SK-N-SH (cell line): ENCODE data around the gene FAM216A. TPM values are rescaled to one million over a fixed set of nuclear protein-coding genes. Genes with fewer than 3 reads are reported as not detected.
"Not testable (repeated sequence)": the region's sequence is repeated elsewhere in the genome, so short reads cannot be mapped to it uniquely, and the experiment has no call there.

ENCODE experiments used
- CTCF ChIA-PET: fragments of 300-600, 350-600 bp; formaldehyde crosslinking; extraction: SDS; loops from one replicate; lab custom pipeline; 2021; lab: Yijun Ruan, JAX
- POLR2A ChIA-PET: fragments of 350-600 bp; sonication (Branson Sonifier 250); formaldehyde crosslinking; extraction: SDS; loops from one replicate; lab custom pipeline; 2020; ENCODE audit warnings: antibody characterized with exemption, inconsistent platforms; lab: Yijun Ruan, JAX
- DNase-seq: peaks from one replicate; pipeline ENCODE4 v3.0.0; 2012
- H2AFZ ChIP-seq: fragments of 200-600 bp; sonication (generic); 2 replicates; pipeline ENCODE4 v1.8.1; 2016; ENCODE audit warnings: antibody characterized with exemption, mild to moderate bottlenecking, low read depth
- H3F3A ChIP-seq: fragments of 200-600 bp; sonication (generic); replicated peaks from 2 replicates; pipeline ENCODE3; 2016; ENCODE audit warnings: antibody characterized with exemption, mild to moderate bottlenecking; ENCODE audit not compliant: insufficient read depth
- H3K27ac ChIP-seq, 2 experiments: fragments of 200-500 bp in 1 of 2; fragments of 200-600 bp in 1 of 2; sonication (Bioruptor generic) in 1 of 2; sonication (generic), shearing (Covaris generic) in 1 of 2; 2 replicates each; pipeline versions ENCODE4 v1.5.1 to v1.6.1; 2014 to 2016; ENCODE audit warnings: low read depth in 2 of 2, inconsistent platforms in 1 of 2, low read length in 1 of 2, mild to moderate bottlenecking in 1 of 2, mixed read lengths in 1 of 2
- H3K27me3 ChIP-seq: fragments of 200-600 bp; sonication (generic), shearing (Covaris generic); 2 replicates; pipeline ENCODE4 v1.6.1; 2016; ENCODE audit warnings: mixed run types; ENCODE audit not compliant: insufficient read depth
- H3K36me3 ChIP-seq, 2 experiments: fragments of 200-500 bp in 1 of 2; fragments of 200-600 bp in 1 of 2; sonication (Bioruptor generic) in 1 of 2; sonication (generic) in 1 of 2; replicated peaks in 1 of 2; 2 replicates each; pipeline versions ENCODE3 to v1.5.1; 2014 to 2016; ENCODE audit warnings: low read length in 1 of 2, mild to moderate bottlenecking in 1 of 2; ENCODE audit not compliant: insufficient read depth in 2 of 2, control insufficient read depth in 1 of 2
- H3K4me1 ChIP-seq, 2 experiments: fragments of 200-500 bp in 1 of 2; fragments of 200-600 bp in 1 of 2; sonication (Bioruptor generic) in 1 of 2; sonication (generic), shearing (Covaris generic) in 1 of 2; 2 replicates each; pipeline versions ENCODE4 v1.5.1 to v1.6.1; 2014 to 2016; ENCODE audit warnings: low read depth in 1 of 2, low read length in 1 of 2, mixed run types in 1 of 2; ENCODE audit not compliant: insufficient read depth in 2 of 2, control insufficient read depth in 1 of 2
- H3K4me2 ChIP-seq: fragments of 200-600 bp; sonication (generic), shearing (Covaris generic); 2 replicates; pipeline ENCODE4 v1.6.1; 2017; ENCODE audit warnings: mixed run types
- H3K4me3 ChIP-seq, 2 experiments: fragments of 200-500 bp in 1 of 2; fragments of 200-600 bp in 1 of 2; sonication (Bioruptor generic) in 1 of 2; sonication (generic), shearing (Covaris generic) in 1 of 2; 2 replicates each; pipeline versions ENCODE4 v1.5.1 to v1.8.1; 2014 to 2016; ENCODE audit warnings: low read depth in 2 of 2, inconsistent platforms in 1 of 2, low read length in 1 of 2, mild to moderate bottlenecking in 1 of 2, mixed read lengths in 1 of 2, moderate library complexity in 1 of 2
- H3K79me2 ChIP-seq: fragments of 200-600 bp; sonication (generic); 2 replicates; pipeline ENCODE4 v1.8.1; 2017; ENCODE audit warnings: mild to moderate bottlenecking; ENCODE audit not compliant: insufficient read depth
- H3K9ac ChIP-seq: fragments of 200-600 bp; sonication (generic); 2 replicates; pipeline ENCODE4 v1.6.1; 2017; ENCODE audit warnings: mixed run types
- H3K9me2 ChIP-seq: fragments of 200-600 bp; sonication (generic); 2 replicates; pipeline ENCODE4 v1.6.1; 2017; ENCODE audit warnings: mixed run types
- H3K9me3 ChIP-seq: fragments of 200-600 bp; sonication (generic); 2 replicates; pipeline ENCODE4 v1.6.1; 2017; ENCODE audit warnings: mixed run types, mild to moderate bottlenecking, moderate library complexity
- H4K20me1 ChIP-seq: fragments of 200-600 bp; sonication (generic); 2 replicates; pipeline ENCODE4 v1.6.1; 2017; ENCODE audit warnings: mild to moderate bottlenecking, mixed run types; ENCODE audit not compliant: insufficient read depth
- ELF1 ChIP-seq: IDR thresholded peaks from 2 replicates; pipeline ENCODE4 v1.4.0; 2012
- EP300 ChIP-seq, 2 experiments: IDR thresholded peaks; 2 replicates each; pipeline versions ENCODE4 v1.4.0 to v1.6.1; 2012; ENCODE audit warnings: borderline replicate concordance in 1 of 2, low read depth in 1 of 2, low read length in 1 of 2
- FOSL2 ChIP-seq: IDR thresholded peaks from 2 replicates; pipeline ENCODE4 v1.4.0; 2012; ENCODE audit warnings: low read depth, mild to moderate bottlenecking, moderate library complexity, borderline replicate concordance
- FOXJ3 ChIP-seq: sonication (generic); formaldehyde crosslinking; IDR thresholded peaks from 2 replicates; pipeline ENCODE4 v1.5.1; 2020; ENCODE audit warnings: mild to moderate bottlenecking, missing genetic modification reagents
- FOXM1 ChIP-seq: IDR thresholded peaks from 2 replicates; pipeline ENCODE4 v1.4.0; 2012; ENCODE audit warnings: low read depth, mild to moderate bottlenecking
- GABPA ChIP-seq: IDR thresholded peaks from 2 replicates; pipeline ENCODE4 v1.4.0; 2012; ENCODE audit warnings: low read depth, mild to moderate bottlenecking
- IRF3 ChIP-seq: fragments of 150-350 bp; IDR thresholded peaks from 2 replicates; pipeline ENCODE4 v1.6.1; 2016; ENCODE audit warnings: mild to moderate bottlenecking, low read depth, low read length
- MAX ChIP-seq: IDR thresholded peaks from 2 replicates; pipeline ENCODE4 v1.4.0; 2012; ENCODE audit warnings: low read depth
- MEF2A ChIP-seq: IDR thresholded peaks from 2 replicates; pipeline ENCODE4 v1.4.0; 2012; ENCODE audit warnings: low read depth, borderline replicate concordance
- MXI1 ChIP-seq: IDR thresholded peaks from 2 replicates; pipeline ENCODE4 v1.6.1; 2012; ENCODE audit warnings: mild to moderate bottlenecking, low read depth, low read length, improper control_type of control experiment
- NRF1 ChIP-seq: IDR thresholded peaks from 2 replicates; pipeline ENCODE4 v1.6.1; 2012; ENCODE audit warnings: low read depth, mild to moderate bottlenecking, low read length
- PBX3 ChIP-seq: IDR thresholded peaks from 2 replicates; pipeline ENCODE4; 2012
- POLR2AphosphoS5 ChIP-seq: IDR thresholded peaks from 2 replicates; pipeline ENCODE4 v1.6.1; 2012; ENCODE audit warnings: low read depth, low read length
- REST ChIP-seq: IDR thresholded peaks from 2 replicates; pipeline ENCODE4 v1.6.1; 2012; ENCODE audit warnings: mild to moderate bottlenecking, low read depth, low read length, moderate library complexity
- SIN3A ChIP-seq: IDR thresholded peaks from 2 replicates; pipeline ENCODE4 v1.6.1; 2012; ENCODE audit warnings: low read depth, mild to moderate bottlenecking, low read length, moderate library complexity, borderline replicate concordance
- SMC3 ChIP-seq: IDR thresholded peaks from 2 replicates; pipeline ENCODE4 v1.6.1; 2012; ENCODE audit warnings: low read depth, low read length, improper control_type of control experiment
- USF1 ChIP-seq: IDR thresholded peaks from 2 replicates; pipeline ENCODE4 v1.4.0; 2012; ENCODE audit warnings: low read depth, borderline replicate concordance
- USF2 ChIP-seq: fragments of 150-350 bp; IDR thresholded peaks from 2 replicates; pipeline ENCODE4 v1.6.1; 2017; ENCODE audit warnings: antibody characterized with exemption, low read length, low read depth, borderline replicate concordance
- WGBS: methylation state at CpG from one replicate; pipeline ENCODE4 v1.1.6; 2017; ENCODE audit warnings: low lambda C conversion rate; 5-methylcytosine and 5-hydroxymethylcytosine counted together
- polyA plus RNA-seq, 3 experiments: library from polyadenylated mRNA; depleted of rRNA; stranded (reverse); fragments of >200 nt; gene quantifications; 2 replicates each; pipeline ENCODE4 v1.2.3, GENCODE V29; 2012

FAM216A gene
- polyA plus RNA-seq, 1 of the 3 experiments (the other 2 are of a cell fraction): 29.8 TPM

- no peak for TF ChIP-seq MAX
- no peak for TF ChIP-seq MEF2A
- TF ChIP-seq SMC3: no peak
- no peak for TF ChIP-seq USF2
- no peak for TF ChIP-seq USF1
- TF ChIP-seq SIN3A: no peak
- no peak for TF ChIP-seq IRF3
- TF ChIP-seq MXI1: no peak
- TF ChIP-seq GABPA: no peak
- no peak for TF ChIP-seq NRF1
- no peak for TF ChIP-seq EP300 (IDR thresholded peaks at IDR 0.05; ENCODE audit: borderline replicate concordance in 1 of 2, low read depth in 1 of 2, low read length in 1 of 2)
- TF ChIP-seq FOXJ3 (CRISPR knock-in tag): no peak
- no peak for TF ChIP-seq REST
- no peak for TF ChIP-seq PBX3
- no peak for TF ChIP-seq ELF1
- TF ChIP-seq FOSL2: no peak
- TF ChIP-seq FOXM1: no peak
- TF ChIP-seq POLR2AphosphoS5: no peak
- Histone ChIP-seq H3K4me2 (no peak overlapping the region), H3F3A (no peaks in the 10 kb centered on the region), H3K9me3 (no peaks in the 10 kb centered on the region), H3K36me3 (peaks cover 7 to 20% of the 10 kb centered on the region in 2 experiments), H3K4me1 (no peaks in the 10 kb centered on the region), H3K79me2 (peaks cover 9% of the 10 kb centered on the region), H3K27me3 (no peaks in the 10 kb centered on the region), H3K27ac (no peak overlapping the region), H3K4me3 (no peak overlapping the region), H2AFZ (no peak overlapping the region), H3K9ac (no peak overlapping the region), H3K9me2 (no peaks in the 10 kb centered on the region), H4K20me1 (no peaks in the 10 kb centered on the region)
- CTCF ChIA-PET: interaction anchor here (0.8 to 2.4 kb wide), 5 partner anchors 9 to 144 kb away, joined by 3 to 15 read pairs (median 5); partner anchors contain the start of genes ARPC3, FAM216A and GPN3
- DNase-seq: no peak
- POLR2A ChIA-PET: interaction anchor here (0.9 kb wide), 1 partner anchor 10 kb away, joined by 3 read pairs; the partner anchor contains the start of genes FAM216A and GPN3
- 100% methylated on average over 4 of the region's 4 CpGs for WGBS
Measured at GRCh38 chr12:110458756-110459155, 9.9 kb upstream of the FAM216A start.

- H3K9me3 ChIP-seq, H3K9me2 ChIP-seq, H3K9ac ChIP-seq, DNase-seq, H2AFZ ChIP-seq, H3K27me3 ChIP-seq, H3K4me2 ChIP-seq, H3K27ac ChIP-seq, H3F3A ChIP-seq, POLR2A ChIA-PET, H3K4me3 ChIP-seq, CTCF ChIA-PET, H4K20me1 ChIP-seq, H3K4me1 ChIP-seq: not testable (repeated sequence)
- 96% methylated on average over 5 of the region's 5 CpGs for WGBS
- Histone ChIP-seq H3K36me3 (peaks cover 12% of the 10 kb centered on the region in 2 experiments), H3K79me2 (peaks cover 15% of the 10 kb centered on the region)
Measured at GRCh38 chr12:110461189-110461588, 7.5 kb upstream of the FAM216A start.
